ENCODE measurements around the gene ZDHHC14.
"Not testable (repeated sequence)": the region's sequence is repeated elsewhere in the genome, so short reads cannot be mapped to it uniquely, and the experiment has no call there.

The ZDHHC14 gene

DNA sequence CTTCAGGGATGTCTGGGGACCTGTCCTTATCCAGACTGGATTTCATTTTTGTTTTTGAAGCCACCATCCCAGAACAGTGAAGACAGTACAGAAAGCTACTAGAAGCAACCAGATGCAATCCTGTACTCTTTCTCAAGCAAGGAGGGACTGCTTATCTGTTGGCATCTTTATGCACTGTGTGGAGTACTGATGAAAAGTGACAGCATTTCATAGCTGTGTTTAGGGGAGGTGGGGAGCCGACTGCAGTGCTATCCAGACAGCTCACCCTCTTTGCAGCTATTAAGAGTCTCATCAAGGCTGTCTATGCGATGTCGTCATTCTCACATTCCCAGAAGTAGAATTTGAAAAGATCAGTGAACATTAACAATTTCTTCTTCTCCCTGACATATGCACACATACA, 5.5 kb downstream of the ZDHHC14 start:
- H3K27me3 ChIP-seq (ENCODE audit: insufficient read depth, low read depth, severe bottlenecking) = no peaks in the 10 kb centered on the region
- TF ChIP-seq, protein P1, sequence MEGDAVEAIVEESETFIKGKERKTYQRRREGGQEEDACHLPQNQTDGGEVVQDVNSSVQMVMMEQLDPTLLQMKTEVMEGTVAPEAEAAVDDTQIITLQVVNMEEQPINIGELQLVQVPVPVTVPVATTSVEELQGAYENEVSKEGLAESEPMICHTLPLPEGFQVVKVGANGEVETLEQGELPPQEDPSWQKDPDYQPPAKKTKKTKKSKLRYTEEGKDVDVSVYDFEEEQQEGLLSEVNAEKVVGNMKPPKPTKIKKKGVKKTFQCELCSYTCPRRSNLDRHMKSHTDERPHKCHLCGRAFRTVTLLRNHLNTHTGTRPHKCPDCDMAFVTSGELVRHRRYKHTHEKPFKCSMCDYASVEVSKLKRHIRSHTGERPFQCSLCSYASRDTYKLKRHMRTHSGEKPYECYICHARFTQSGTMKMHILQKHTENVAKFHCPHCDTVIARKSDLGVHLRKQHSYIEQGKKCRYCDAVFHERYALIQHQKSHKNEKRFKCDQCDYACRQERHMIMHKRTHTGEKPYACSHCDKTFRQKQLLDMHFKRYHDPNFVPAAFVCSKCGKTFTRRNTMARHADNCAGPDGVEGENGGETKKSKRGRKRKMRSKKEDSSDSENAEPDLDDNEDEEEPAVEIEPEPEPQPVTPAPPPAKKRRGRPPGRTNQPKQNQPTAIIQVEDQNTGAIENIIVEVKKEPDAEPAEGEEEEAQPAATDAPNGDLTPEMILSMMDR (IDR thresholded peaks at IDR 0.05; ENCODE audit: low read depth, low read length) = no peak
- no peak for DNase-seq
- H3K9me3 ChIP-seq (ENCODE audit: severe bottlenecking) = peaks cover 4% of the 10 kb centered on the region
- H3K27ac ChIP-seq = no peak overlapping the region
- no peaks in the 10 kb centered on the region; the same call in 1 of the 2 replicates for H3K36me3 ChIP-seq
- H3K4me3 ChIP-seq (ENCODE audit: low read depth, low read length) = no peak overlapping the region

DNA sequence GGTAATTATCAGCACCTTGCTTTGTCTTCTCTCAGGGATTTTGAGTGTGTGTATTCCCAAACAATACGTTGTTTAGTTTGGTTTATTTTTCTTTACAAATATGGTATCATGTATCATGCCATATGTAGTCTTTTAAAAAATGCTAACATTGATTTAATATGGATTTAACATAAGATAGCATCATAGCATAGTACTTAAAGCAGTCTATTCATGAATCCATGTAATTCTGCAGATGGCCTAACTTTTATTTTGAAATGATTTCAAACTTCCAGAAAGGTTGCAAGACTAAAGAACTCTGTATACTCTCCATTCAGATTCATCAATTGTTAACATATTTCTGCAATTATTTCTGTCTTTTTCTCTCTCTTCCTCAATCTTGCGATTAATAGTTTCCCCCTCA, 7.9 kb downstream of the ZDHHC14 start:
- Histone ChIP-seq H3K36me3 (no peaks in the 10 kb centered on the region; the same call in 1 of the 2 replicates), H3K9me3 (ENCODE audit: severe bottlenecking) (peaks cover 4% of the 10 kb centered on the region), H3K4me3 (ENCODE audit: low read depth, low read length) (no peak overlapping the region), H3K27ac (no peak overlapping the region), H3K27me3 (ENCODE audit: insufficient read depth, low read depth, severe bottlenecking) (no peaks in the 10 kb centered on the region)
- DNase-seq = no peak
- TF ChIP-seq, protein P1 (IDR thresholded peaks at IDR 0.05; ENCODE audit: low read depth, low read length) = no peak

GRCh38 chr6:157390273-157391060, 9.5 kb downstream of the ZDHHC14 start:
- TF ChIP-seq, protein P1 (IDR thresholded peaks at IDR 0.05; ENCODE audit: low read depth, low read length) = no peak
- Histone ChIP-seq H3K27me3 (ENCODE audit: insufficient read depth, low read depth, severe bottlenecking) (no peaks in the 10 kb centered on the region), H3K4me3 (ENCODE audit: low read depth, low read length) (no peak overlapping the region), H3K27ac (no peak overlapping the region), H3K36me3 (no peaks in the 10 kb centered on the region; the same call in 1 of the 2 replicates), H3K9me3 (ENCODE audit: severe bottlenecking) (peaks cover 4% of the 10 kb centered on the region)
- DNase-seq = no peak

- H3K27ac ChIP-seq = no peak overlapping the region
- H3K4me3 ChIP-seq (ENCODE audit: low read depth, low read length) = no peak overlapping the region
- DNase-seq = no peak
- peaks cover 4% of the 10 kb centered on the region for H3K9me3 ChIP-seq (ENCODE audit: severe bottlenecking)
- H3K27me3 ChIP-seq (ENCODE audit: insufficient read depth, low read depth, severe bottlenecking) = no peaks in the 10 kb centered on the region
- no peaks in the 10 kb centered on the region; the same call in 1 of the 2 replicates for H3K36me3 ChIP-seq
- TF ChIP-seq, protein P1 (IDR thresholded peaks at IDR 0.05; ENCODE audit: low read depth, low read length) = no peak
These were observed 12.1 kb downstream of the ZDHHC14 start for GRCh38 chr6:157392927-157393668.

DNA sequence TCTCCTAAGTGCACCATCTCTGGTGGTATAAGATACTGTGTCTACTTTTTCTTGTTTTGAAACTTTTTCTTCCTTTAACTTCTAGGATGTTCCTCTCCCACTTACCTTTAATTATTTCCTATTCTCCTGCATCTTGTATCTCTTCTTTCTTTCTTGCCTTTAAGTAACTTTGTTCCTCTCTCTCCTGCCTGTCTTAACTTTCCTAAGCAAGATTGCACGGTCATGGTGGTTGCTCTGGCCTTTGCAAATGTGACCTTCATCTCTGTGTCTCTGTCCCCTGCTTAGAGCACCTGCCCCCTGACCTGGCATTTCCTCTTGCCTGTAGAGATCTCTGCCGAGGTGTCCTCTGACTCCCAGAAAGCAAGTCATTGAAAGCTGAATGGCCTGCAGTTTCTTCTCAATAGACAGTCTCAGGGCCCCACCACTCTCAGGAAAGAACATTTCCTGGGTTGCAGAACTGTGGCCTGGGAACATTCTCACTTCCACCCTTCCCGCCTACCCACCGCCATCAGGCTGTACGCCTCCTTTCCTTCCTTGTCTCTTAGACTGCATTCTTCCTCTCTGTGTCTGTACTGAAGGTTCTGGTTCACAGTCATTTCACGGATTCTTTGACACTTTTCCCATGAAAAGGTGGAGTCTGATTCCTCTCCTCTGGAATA, 12.8 kb downstream of the ZDHHC14 start:
- DNase-seq = no peak
- Histone ChIP-seq H3K4me3 (ENCODE audit: low read depth, low read length) (no peak overlapping the region), H3K27me3 (ENCODE audit: insufficient read depth, low read depth, severe bottlenecking) (no peaks in the 10 kb centered on the region), H3K27ac (no peak overlapping the region), H3K9me3 (ENCODE audit: severe bottlenecking) (peaks cover 4% of the 10 kb centered on the region), H3K36me3 (no peaks in the 10 kb centered on the region; the same call in 1 of the 2 replicates)
- TF ChIP-seq, protein P1 (IDR thresholded peaks at IDR 0.05; ENCODE audit: low read depth, low read length) = no peak

GRCh38 chr6:157395199-157395598, 14.2 kb downstream of the ZDHHC14 start:
- H3K4me3 ChIP-seq (ENCODE audit: low read depth, low read length); H3K9me3 ChIP-seq (ENCODE audit: severe bottlenecking); H3K27ac ChIP-seq; DNase-seq; H3K27me3 ChIP-seq (ENCODE audit: insufficient read depth, low read depth, severe bottlenecking); H3K36me3 ChIP-seq: not testable (repeated sequence)
